ENCODE data around the gene NPIPB8. TPM values are rescaled to one million over a fixed set of nuclear protein-coding genes. Genes with fewer than 3 reads are reported as not detected.

Gene NPIPB8
- total RNA-seq: 0.34 and 0.50 TPM in 2 replicates

DNA sequence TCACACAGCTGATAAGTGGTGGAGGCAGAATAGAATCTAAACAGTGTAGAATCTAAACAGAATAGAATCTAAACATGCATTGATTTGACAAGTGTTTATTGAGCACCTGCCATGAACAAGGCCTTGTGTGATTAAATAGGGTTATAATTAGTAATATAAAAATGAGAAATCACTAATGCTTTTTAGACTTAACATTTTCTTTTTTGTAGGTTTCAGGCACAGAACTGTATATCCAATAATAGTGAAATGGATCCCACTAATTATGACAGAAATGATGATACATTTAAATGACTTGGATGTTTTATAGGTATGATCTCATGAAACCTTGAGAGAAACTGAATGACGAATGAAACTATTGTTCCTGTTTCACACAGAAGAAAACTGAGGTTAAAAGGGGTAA is at the start of gene NPIPB8:
NPIPB8 (plus strand) TSS at position 301 of the 400 bp plus-strand sequence. CDS start 296 bp downstream, outside the sequence.

GRCh38 chr16:28596840-28597691 is 40.8 kb upstream of the NPIPB8 start, which contains the start of gene SULT1A2:
TSS of gene SULT1A2 (minus strand) at chr16:28597050. CDS start at chr16:28595930, 1,120 bp downstream.

GRCh38 chr16:28609631-28610594 is 28.0 kb upstream of the NPIPB8 start, which contains the start of gene SULT1A1:
TSS of gene SULT1A1 (minus strand) at chr16:28610044. CDS start at chr16:28608855, 1,189 bp downstream.

Other genes starting within 250 kb of the NPIPB8 start
- 164 and 188 TPM in 2 replicates for gene EIF3CL, start 234.2 kb upstream of the NPIPB8 start, total RNA-seq
- not detected in 2 replicates for gene NPIPB7, start 165.7 kb upstream of the NPIPB8 start, total RNA-seq
- gene CLN3, start 146.0 kb upstream of the NPIPB8 start, total RNA-seq: 12.0 and 20.9 TPM in 2 replicates
- gene APOBR, start 143.4 kb upstream of the NPIPB8 start, total RNA-seq: 0.07 TPM in 1 of 2 replicates, not detected in the other
- not detected in 2 replicates for gene IL27, start 131.2 kb upstream of the NPIPB8 start, total RNA-seq
- gene NUPR1, start 99.1 kb upstream of the NPIPB8 start, total RNA-seq: 76.2 and 90.9 TPM in 2 replicates
- 9.9 and 12.2 TPM in 2 replicates for gene SGF29, start 84.1 kb upstream of the NPIPB8 start, total RNA-seq
- 0.21 TPM in 1 of 2 replicates, not detected in the other for gene SULT1A2, start 41.0 kb upstream of the NPIPB8 start, total RNA-seq
- gene SULT1A1, start 28.0 kb upstream of the NPIPB8 start, total RNA-seq: 2.4 and 2.7 TPM in 2 replicates
- gene EIF3C, start 73.4 kb downstream of the NPIPB8 start, total RNA-seq: 301 and 400 TPM in 2 replicates
- gene NPIPB9, start 113.7 kb downstream of the NPIPB8 start, total RNA-seq: 0.68 and 3.1 TPM in 2 replicates
- gene ATXN2L, start 184.9 kb downstream of the NPIPB8 start, total RNA-seq: 51.6 and 125 TPM in 2 replicates
- 112 and 150 TPM in 2 replicates for gene TUFM, start 208.3 kb downstream of the NPIPB8 start, total RNA-seq
- gene SH2B1, start 225.8 kb downstream of the NPIPB8 start, total RNA-seq: 5.8 and 14.1 TPM in 2 replicates
- gene ATP2A1, start 240.4 kb downstream of the NPIPB8 start, total RNA-seq: under 0.01 and 0.43 TPM in 2 replicates

Data from nasal cavity respiratory epithelium epithelial cell of viscerocranial mucosa (primary cell).